Heart right ventricle (tissue), 16 donors: ENCODE data around the gene DCDC2B. TPM values are rescaled to one million over a fixed set of nuclear protein-coding genes. Genes with fewer than 3 reads are reported as not detected.

Experiments
- ATAC-seq, 8 donors: fragments of 200-7000 bp; cut with Tn5 transposase; one replicate each; pipeline ENCODE4 v1.9.1; 2020; ENCODE audit warnings: mild to moderate bottlenecking in 8 of 8, moderate library complexity in 8 of 8, moderate number of reproducible peaks in 1 of 8
- DNase-seq, 2 donors: peaks; one replicate each; pipeline ENCODE4 v3.0.0-alpha.2; 2020
- H3K27ac ChIP-seq, 10 donors: fragments of 200-600 bp; sonication (generic) in 2 of 10; one replicate each; pipeline versions ENCODE4 v1.5.0 to v1.8.0; 2020 to 2022; ENCODE audit warnings: mild to moderate bottlenecking in 3 of 10
- H3K27me3 ChIP-seq, 7 donors: fragments of 200-600 bp; one replicate each; pipeline ENCODE4 v1.8.0; 2021 to 2022; ENCODE audit warnings: mild to moderate bottlenecking in 2 of 7
- H3K36me3 ChIP-seq, 9 donors: fragments of 200-600 bp; sonication (generic) in 1 of 9; one replicate each; pipeline versions ENCODE4 v1.5.0 to v1.8.0; 2020 to 2022; ENCODE audit warnings: mild to moderate bottlenecking in 2 of 9
- H3K4me1 ChIP-seq, 9 donors: fragments of 200-600 bp; sonication (generic) in 1 of 9; one replicate each; pipeline versions ENCODE4 v1.5.0 to v1.8.0; 2020 to 2022; ENCODE audit warnings: mild to moderate bottlenecking in 4 of 9
- H3K4me3 ChIP-seq, 10 donors: fragments of 200-600 bp; sonication (generic) in 2 of 10; one replicate each; pipeline versions ENCODE4 v1.5.0 to v1.8.0; 2020 to 2022; ENCODE audit warnings: mild to moderate bottlenecking in 7 of 10, moderate library complexity in 2 of 10
- H3K9me3 ChIP-seq, 11 donors: fragments of 200-600 bp in 10 of 11; sonication (generic) in 2 of 11; one replicate each; pipeline versions ENCODE4 v1.5.0 to v1.8.0; 2013 to 2022; ENCODE audit warnings: mild to moderate bottlenecking in 2 of 11, control low read depth in 1 of 11, moderate library complexity in 1 of 11
- WGBS, 2 donors: extraction: QIAGEN DNeasy Blood & Tissue Kit; methylation state at CpG; one replicate each; pipeline ENCODE4 v1.1.7; 2013; ENCODE audit warnings: inconsistent platforms in 1 of 2; 5-methylcytosine and 5-hydroxymethylcytosine counted together
- intact Hi-C, 10 donors: fragments of 100-400 bp; cut with DNase I; formaldehyde crosslinking; loops; one replicate each; pipeline versions ENCODE4 v1.11.1 to v1.14.2; 2022
- polyA plus RNA-seq, 2 donors: library from polyadenylated mRNA; stranded (reverse); fragments of 200-250 nt; gene quantifications; one replicate each; pipeline ENCODE4 v1.2.3, GENCODE V29; 2013
- total RNA-seq, 10 donors: library from RNA; stranded (reverse); fragmentation: NEBNext Ultra II Directional in 3 of 10; extraction: Animal tissue kit (Norgen Biotek cat#: 25700) in 3 of 10; gene quantifications; one replicate each; pipeline versions ENCODE4 v1.2.1 to v1.2.4, GENCODE V29; 2021 to 2023
- TF ChIP-seq, protein P1 (sequence below), 9 donors: fragments of 200-600 bp; sonication (generic) in 2 of 9; IDR thresholded peaks; one replicate each; pipeline versions ENCODE4 v1.5.0 to v1.8.0; 2021 to 2022; ENCODE audit warnings: antibody characterized with exemption in 9 of 9, mild to moderate bottlenecking in 5 of 9, moderate library complexity in 1 of 9
- donor health status: Arrhythmogenic right ventricular cardiomyopathy.
- donor health status: ischemic (EF 13 %, LVEDD 7.1; RV severe dilation, severe dysfunction).
- donor health status: healthy with polysubstance abuse.
- donor health status: DM: no; HTN: yes; CAD: no.
- donor health status: DM: no; HTN: no; CAD: no.
- donor health status: ischemic (EF 25% LVEDD 6.9; RV normal size, moderate dysfunction).
- donor health status: ischemic (EF 25% LVEDD 5.7; RV mildly dilated, moderate dysfunction).
- donor health status: healthy.
- donor health status: DM: yes; HTN: yes; CAD: no.
- donor health status: Ischemic cardiomyopathy.
- donor health status: ischemic (EF 35%, LVEDD 5.7; RV mildly dilated, moderate dysfunction).
- donor health status: nonischemic (EF 11% LVEDD 7.7; RV severe dilation, severe dysfunction).
- donor health status: DM: yes; HTN: yes; CAD: no.
- donor health status: PGD.
- donor health status: ischemic (EF 29% LVEDD 5.4; RV normal size, mild dysfunction).
- donor health status: nonischemic (EF 23%, LVEDD 6.1; RV moderate dilation, normal function).

DCDC2B gene
- total and polyA plus RNA-seq, 12 donors: not detected

DNA sequence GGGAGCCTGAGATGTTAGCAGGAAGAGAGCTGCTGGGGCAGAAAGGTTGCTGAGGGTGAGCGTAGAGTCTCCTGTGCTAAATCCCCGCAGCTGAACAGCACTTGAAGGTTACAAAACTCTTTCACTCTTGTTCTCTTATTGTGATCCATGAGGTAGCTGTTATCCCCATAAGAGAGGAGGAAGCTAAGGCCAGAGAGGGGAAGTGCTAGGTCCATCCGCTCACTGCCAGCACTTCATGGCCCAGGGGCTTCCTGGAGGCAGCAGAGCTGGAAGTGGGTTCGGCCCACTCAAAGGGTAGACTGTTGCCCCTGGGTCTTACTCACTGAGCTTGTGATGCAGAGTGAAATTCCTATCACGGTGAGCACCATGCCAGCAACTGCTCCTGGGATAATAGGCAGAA is 7.7 kb downstream of the DCDC2B start:
- Histone ChIP-seq H3K9me3 (no peaks in the 10 kb centered on the region), H3K36me3 (peaks cover 0 to 80% (median 14%) of the 10 kb centered on the region in 9 donors), H3K27me3 (no peaks in the 10 kb centered on the region), H3K27ac (no peak overlapping the region), H3K4me3 (no peak overlapping the region), H3K4me1 (peaks cover 2 to 27% (median 16%) of the 10 kb centered on the region in 9 donors)
- ATAC-seq: no peak
- TF ChIP-seq, protein P1, sequence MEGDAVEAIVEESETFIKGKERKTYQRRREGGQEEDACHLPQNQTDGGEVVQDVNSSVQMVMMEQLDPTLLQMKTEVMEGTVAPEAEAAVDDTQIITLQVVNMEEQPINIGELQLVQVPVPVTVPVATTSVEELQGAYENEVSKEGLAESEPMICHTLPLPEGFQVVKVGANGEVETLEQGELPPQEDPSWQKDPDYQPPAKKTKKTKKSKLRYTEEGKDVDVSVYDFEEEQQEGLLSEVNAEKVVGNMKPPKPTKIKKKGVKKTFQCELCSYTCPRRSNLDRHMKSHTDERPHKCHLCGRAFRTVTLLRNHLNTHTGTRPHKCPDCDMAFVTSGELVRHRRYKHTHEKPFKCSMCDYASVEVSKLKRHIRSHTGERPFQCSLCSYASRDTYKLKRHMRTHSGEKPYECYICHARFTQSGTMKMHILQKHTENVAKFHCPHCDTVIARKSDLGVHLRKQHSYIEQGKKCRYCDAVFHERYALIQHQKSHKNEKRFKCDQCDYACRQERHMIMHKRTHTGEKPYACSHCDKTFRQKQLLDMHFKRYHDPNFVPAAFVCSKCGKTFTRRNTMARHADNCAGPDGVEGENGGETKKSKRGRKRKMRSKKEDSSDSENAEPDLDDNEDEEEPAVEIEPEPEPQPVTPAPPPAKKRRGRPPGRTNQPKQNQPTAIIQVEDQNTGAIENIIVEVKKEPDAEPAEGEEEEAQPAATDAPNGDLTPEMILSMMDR (IDR thresholded peaks at IDR 0.05): no peak
- 90 to 95% methylated on average over 5 of the region's 5 CpGs for WGBS, 2 donors
- intact Hi-C loops: loop anchor here in 3 of 10 donors (10.0 kb wide), 3 partner anchors 98 to 178 kb away; partner anchors contain the start of gene BSDC1 (in 1 of the 3)
- no peak for DNase-seq

- no peak overlapping the region for H3K4me3 ChIP-seq
- H3K27ac ChIP-seq: no peak overlapping the region
- DNase-seq: no peak
- no peak for ATAC-seq
- H3K27me3 ChIP-seq: no peaks in the 10 kb centered on the region
- H3K4me1 ChIP-seq: peaks cover 7 to 43% (median 30%) of the 10 kb centered on the region in 9 donors
- intact Hi-C loops: loop anchor here in 3 of 10 donors (10.0 kb wide), 3 partner anchors 96 to 176 kb away; partner anchors contain the start of gene BSDC1 (in 1 of the 3)
- TF ChIP-seq, protein P1 (IDR thresholded peaks at IDR 0.05): no peak
- 91% methylated on average over 7 of the region's 7 CpGs for WGBS, 2 donors
- peaks cover 0 to 72% (median 17%) of the 10 kb centered on the region in 9 donors for H3K36me3 ChIP-seq
- no peaks in the 10 kb centered on the region for H3K9me3 ChIP-seq
These were observed 10.1 kb downstream of the DCDC2B start for GRCh38 chr1:32219022-32219421.

- Histone ChIP-seq H3K27ac (peak overlapping the region in 7 of 10 donors; percentile 88 to 95 (median 91)), H3K4me1 (peaks cover 5 to 40% (median 28%) of the 10 kb centered on the region in 9 donors), H3K36me3 (peaks cover 0 to 72% (median 18%) of the 10 kb centered on the region in 9 donors), H3K27me3 (no peaks in the 10 kb centered on the region), H3K4me3 (peak overlapping the region; percentile 65 to 94 (median 84)), H3K9me3 (no peaks in the 10 kb centered on the region)
- intact Hi-C loops: loop anchor here in 6 of 10 donors (5.0 to 10.0 kb wide), 3 partner anchors 91 to 104 kb away; no protein-coding TSS in a partner anchor
- no peak for ATAC-seq
- WGBS, 2 donors: 89 to 91% methylated on average over 4 of the region's 4 CpGs
- TF ChIP-seq, protein P1 (IDR thresholded peaks at IDR 0.05): no peak
- no peak for DNase-seq
These were observed 12.1 kb downstream of the DCDC2B start for GRCh38 chr1:32220746-32221580.

DNA sequence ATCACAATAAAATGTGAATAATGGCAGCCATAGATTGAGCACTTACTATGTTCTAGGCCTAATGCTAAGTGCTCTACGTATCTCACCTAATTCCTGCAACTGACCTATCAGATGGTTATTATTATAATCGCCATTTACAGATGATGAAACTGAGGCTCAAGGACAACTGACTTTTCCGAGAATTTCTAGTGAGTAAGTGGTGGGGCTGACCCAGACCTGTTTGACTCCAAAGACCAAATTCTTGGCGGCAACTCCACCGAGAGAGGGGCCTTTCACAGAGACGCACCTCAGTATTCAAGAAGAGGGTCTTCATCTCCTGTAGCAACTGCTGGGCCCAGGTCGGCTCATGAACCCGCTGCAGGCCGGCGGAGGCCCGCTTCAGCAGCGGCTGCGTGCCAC is 12.7 kb downstream of the DCDC2B start:
- peaks cover 5 to 36% (median 28%) of the 10 kb centered on the region in 9 donors for H3K4me1 ChIP-seq
- DNase-seq: no peak
- H3K9me3 ChIP-seq: no peaks in the 10 kb centered on the region
- peak overlapping the region in 9 of 10 donors; percentile 76 to 95 (median 91) for H3K27ac ChIP-seq
- H3K27me3 ChIP-seq: no peaks in the 10 kb centered on the region
- TF ChIP-seq, protein P1 (IDR thresholded peaks at IDR 0.05): no peak
- no peak for ATAC-seq
- H3K36me3 ChIP-seq: peaks cover 0 to 72% (median 18%) of the 10 kb centered on the region in 9 donors
- WGBS, 2 donors: 8% methylated on average over 13 of the region's 13 CpGs
- intact Hi-C loops: loop anchor here in 6 of 10 donors (5.0 to 10.0 kb wide), 3 partner anchors 91 to 103 kb away; no protein-coding TSS in a partner anchor
- H3K4me3 ChIP-seq: peak overlapping the region; percentile 65 to 94 (median 84)
